ENCODE results near the gene NUTM2F.
"Not testable (repeated sequence)": the region's sequence is repeated elsewhere in the genome, so short reads cannot be mapped to it uniquely, and the experiment has no call there.

DNA sequence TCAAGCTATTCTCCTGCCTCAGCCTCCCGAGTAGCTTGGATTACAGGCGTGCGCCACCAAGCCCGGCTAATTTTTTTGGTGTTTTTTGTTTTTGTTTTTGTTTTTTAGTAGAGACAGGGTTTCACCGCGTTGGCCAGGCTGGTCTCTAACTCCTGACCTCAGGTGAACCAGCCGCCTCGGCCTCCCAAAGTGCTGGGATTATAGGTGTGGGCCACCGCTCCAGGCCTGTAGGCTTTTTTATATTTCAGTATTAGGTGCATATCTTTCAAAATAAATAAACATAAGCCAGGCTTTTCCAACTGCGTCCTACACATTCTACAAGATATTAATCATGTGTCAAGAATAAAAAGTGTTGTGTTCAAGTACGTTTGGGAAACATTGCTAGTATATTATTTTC is 45.3 kb upstream of the NUTM2F start:
- not testable (repeated sequence) for TF ChIP-seq POLR2A (IDR thresholded peaks at IDR 0.05)
- TF ChIP-seq, protein P1, sequence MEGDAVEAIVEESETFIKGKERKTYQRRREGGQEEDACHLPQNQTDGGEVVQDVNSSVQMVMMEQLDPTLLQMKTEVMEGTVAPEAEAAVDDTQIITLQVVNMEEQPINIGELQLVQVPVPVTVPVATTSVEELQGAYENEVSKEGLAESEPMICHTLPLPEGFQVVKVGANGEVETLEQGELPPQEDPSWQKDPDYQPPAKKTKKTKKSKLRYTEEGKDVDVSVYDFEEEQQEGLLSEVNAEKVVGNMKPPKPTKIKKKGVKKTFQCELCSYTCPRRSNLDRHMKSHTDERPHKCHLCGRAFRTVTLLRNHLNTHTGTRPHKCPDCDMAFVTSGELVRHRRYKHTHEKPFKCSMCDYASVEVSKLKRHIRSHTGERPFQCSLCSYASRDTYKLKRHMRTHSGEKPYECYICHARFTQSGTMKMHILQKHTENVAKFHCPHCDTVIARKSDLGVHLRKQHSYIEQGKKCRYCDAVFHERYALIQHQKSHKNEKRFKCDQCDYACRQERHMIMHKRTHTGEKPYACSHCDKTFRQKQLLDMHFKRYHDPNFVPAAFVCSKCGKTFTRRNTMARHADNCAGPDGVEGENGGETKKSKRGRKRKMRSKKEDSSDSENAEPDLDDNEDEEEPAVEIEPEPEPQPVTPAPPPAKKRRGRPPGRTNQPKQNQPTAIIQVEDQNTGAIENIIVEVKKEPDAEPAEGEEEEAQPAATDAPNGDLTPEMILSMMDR (IDR thresholded peaks at IDR 0.05), result not testable (repeated sequence)

Measured in sigmoid colon (tissue), 3 donors.